B cell (primary cell): Measurements from ENCODE around the gene FEM1B. TPM values are rescaled to one million over a fixed set of nuclear protein-coding genes. Genes with fewer than 3 reads are reported as not detected.

Source experiments
- ATAC-seq: fragments of 200-7000 bp; cut with Tn5 transposase; one replicate; pipeline ENCODE4 v1.10.0; 2021; ENCODE audit warnings: low read depth, mild to moderate bottlenecking, moderate number of reproducible peaks, moderate library complexity
- CTCF ChIA-PET: fragments of 350-600 bp; sonication (Branson Sonifier 250); formaldehyde crosslinking; loops from one replicate; lab custom pipeline; 2021; ENCODE audit warnings: antibody characterized with exemption, inconsistent platforms; lab: Charles Lee
- POLR2A ChIA-PET: fragments of 350-600 bp; sonication (Branson Sonifier 250); formaldehyde crosslinking; loops from one replicate; lab custom pipeline; 2021; ENCODE audit warnings: antibody characterized with exemption; lab: Charles Lee
- DNase-seq: peaks from one replicate; pipeline ENCODE4 v3.0.0; 2013
- H2AFZ ChIP-seq: 2 replicates; pipeline ENCODE4 v1.6.1; 2012; ENCODE audit warnings: mild to moderate bottlenecking, low read depth, low read length; ENCODE audit not compliant: insufficient read depth, poor library complexity, severe bottlenecking
- H3K27ac ChIP-seq, 2 donors: 1 replicate in 1 of 2; 2 replicates in 1 of 2; pipeline ENCODE4 v1.5.1; 2012 to 2013; ENCODE audit warnings: low read length in 2 of 2, mild to moderate bottlenecking in 2 of 2, moderate library complexity in 1 of 2
- H3K27me3 ChIP-seq, 4 experiments: fragments of 200-600 bp in 1 of 4; sonication (generic) in 1 of 4; replicated peaks in 1 of 4; 1 replicate in 2 of 4; 2 replicates in 2 of 4; pipeline versions ENCODE4 v1.6.1 to v1.7.0; 2013 to 2016; ENCODE audit warnings: low read length in 3 of 4, mild to moderate bottlenecking in 2 of 4, mixed read lengths in 1 of 4, moderate library complexity in 1 of 4; ENCODE audit not compliant: insufficient read depth in 4 of 4, control insufficient read depth in 3 of 4; ENCODE audit errors: control extremely low read depth in 1 of 4
- H3K36me3 ChIP-seq, 2 experiments: replicated peaks in 1 of 2; 1 replicate in 1 of 2; 2 replicates in 1 of 2; pipeline versions ENCODE4 v1.6.1 to v1.7.1; 2013; ENCODE audit warnings: low read length in 1 of 2; ENCODE audit not compliant: insufficient read depth in 2 of 2, control insufficient read depth in 1 of 2; ENCODE audit errors: control extremely low read depth in 1 of 2, extremely low read depth in 1 of 2
- H3K4me1 ChIP-seq, 2 donors: fragments of 200-600 bp in 1 of 2; sonication (generic) in 1 of 2; 1 replicate in 1 of 2; 2 replicates in 1 of 2; pipeline versions ENCODE4 v1.5.1 to v1.6.1; 2013 to 2017; ENCODE audit warnings: low read length in 2 of 2; ENCODE audit not compliant: control insufficient read depth in 2 of 2, insufficient read depth in 2 of 2
- H3K4me2 ChIP-seq: replicated peaks from 2 replicates; pipeline ENCODE3; 2012; ENCODE audit warnings: mild to moderate bottlenecking, low read depth, low read length; ENCODE audit not compliant: poor library complexity, severe bottlenecking
- H3K4me3 ChIP-seq, 5 experiments: fragments of 200-600 bp in 1 of 5; sonication (generic) in 1 of 5; 1 replicate in 3 of 5; 2 replicates in 2 of 5; pipeline versions ENCODE4 v1.5.1 to v1.7.0; 2011 to 2016; ENCODE audit warnings: low read length in 4 of 5, mild to moderate bottlenecking in 4 of 5, low read depth in 2 of 5, control low read depth in 1 of 5, moderate library complexity in 1 of 5; ENCODE audit not compliant: insufficient read depth in 1 of 5; ENCODE audit errors: control extremely low read depth in 1 of 5, extremely low read depth in 1 of 5
- H3K79me2 ChIP-seq: fragments of 200-600 bp; sonication (generic); one replicate; pipeline ENCODE4 v1.6.0; 2016; ENCODE audit warnings: low read length; ENCODE audit not compliant: control insufficient read depth, insufficient read depth
- H3K9ac ChIP-seq: fragments of 200-600 bp; sonication (generic); 2 replicates; pipeline ENCODE4 v1.6.1; 2017; ENCODE audit warnings: mild to moderate bottlenecking, low read length, moderate library complexity
- H3K9me3 ChIP-seq, 3 donors: one replicate each; pipeline versions ENCODE4 v1.6.1 to v1.7.1; 2013; ENCODE audit warnings: low read length in 2 of 3; ENCODE audit not compliant: control insufficient read depth in 2 of 3, insufficient read depth in 1 of 3; ENCODE audit errors: control extremely low read depth in 1 of 3
- H4K20me1 ChIP-seq: 2 replicates; pipeline ENCODE4 v1.6.0; 2012; ENCODE audit warnings: mild to moderate bottlenecking, low read length; ENCODE audit not compliant: insufficient read depth, control insufficient read depth, poor library complexity, severe bottlenecking
- H3K27ac Mint-ChIP-seq: one replicate; pipeline ENCODE4 v1.8.0; 2021; ENCODE audit warnings: mixed read lengths
- H3K27me3 Mint-ChIP-seq: one replicate; pipeline ENCODE4 v1.8.0; 2021; ENCODE audit warnings: mixed read lengths
- H3K4me1 Mint-ChIP-seq: one replicate; pipeline ENCODE4 v1.8.0; 2021; ENCODE audit warnings: mixed read lengths
- H3K4me3 Mint-ChIP-seq: one replicate; pipeline ENCODE4 v1.8.0; 2021; ENCODE audit warnings: mixed read lengths
- H3K9me3 Mint-ChIP-seq: one replicate; pipeline ENCODE4 v1.8.0; 2022; ENCODE audit warnings: mixed read lengths; ENCODE audit not compliant: insufficient read depth
- EZH2 ChIP-seq: IDR thresholded peaks from 2 replicates; pipeline ENCODE4 v1.6.1; 2012; ENCODE audit warnings: borderline replicate concordance, low read depth, mild to moderate bottlenecking, moderate library complexity, low read length; ENCODE audit not compliant: insufficient read depth, poor library complexity, severe bottlenecking
- WGBS: methylation state at CpG from one replicate; pipeline ENCODE4 v1.1.5; 2013; ENCODE audit warnings: missing lambda C conversion rate; ENCODE audit not compliant: insufficient coverage; 5-methylcytosine and 5-hydroxymethylcytosine counted together
- intact Hi-C: fragments of 100-400 bp; cut with micrococcal nuclease; formaldehyde crosslinking; loops from one replicate; pipeline ENCODE4 v1.10.0; 2022
- polyA plus RNA-seq: library from polyadenylated mRNA; depleted of rRNA; stranded (reverse); fragments of >200 nt; gene quantifications from 2 replicates; pipeline ENCODE4 v1.2.3, GENCODE V29; 2012
- total RNA-seq, 2 donors: library from RNA; stranded (reverse); fragments of 120-200 nt in 1 of 2; gene quantifications; 1 replicate in 1 of 2; 2 replicates in 1 of 2; pipeline versions ENCODE4 v1.2.3 to v1.2.4, GENCODE V29; 2013 to 2022
- TF ChIP-seq, protein P1 (sequence below): fragments of 200-600 bp; IDR thresholded peaks from one replicate; pipeline ENCODE4 v1.8.0; 2022; ENCODE audit warnings: antibody characterized with exemption, mild to moderate bottlenecking

FEM1B gene
- total and polyA plus RNA-seq, 2 donors (not counting 1 experiment from before 2014, with no cell fraction given) = 13.8 to 52.4 TPM

DNA sequence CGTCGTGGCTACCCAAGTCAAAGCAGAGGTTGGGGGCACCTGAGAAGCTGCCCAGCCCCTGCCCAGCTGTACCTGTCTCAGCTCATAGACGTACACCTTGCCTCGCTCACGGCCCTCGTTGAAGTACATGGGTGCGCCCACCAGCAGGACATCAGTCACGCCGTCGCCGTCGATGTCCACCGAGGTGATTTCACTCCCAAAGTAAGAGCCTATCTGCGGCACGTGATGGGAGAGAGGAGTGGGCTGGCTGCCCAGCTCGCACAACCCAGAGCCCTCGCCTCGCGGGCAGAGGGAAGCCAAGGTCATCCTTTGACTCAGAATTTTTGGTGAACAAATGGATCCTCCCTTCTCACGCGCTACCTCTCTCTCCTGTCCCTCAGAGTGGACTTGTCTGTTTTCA is 54.7 kb downstream of the FEM1B start:
- Mint-ChIP-seq H3K27me3 (peaks cover 23% of the 10 kb centered on the region), H3K27ac (no peak overlapping the region), H3K4me1 (no peaks in the 10 kb centered on the region), H3K4me3 (no peak overlapping the region), H3K9me3 (no peaks in the 10 kb centered on the region)
- ChIA-PET POLR2A (no interaction called here), CTCF (no interaction called here)
- Histone ChIP-seq H3K27ac (no peak overlapping the region), H3K4me2 (no peak overlapping the region), H3K9me3 (no peaks in the 10 kb centered on the region), H4K20me1 (no peaks in the 10 kb centered on the region), H3K27me3 (peaks cover 0 to 6% (median 0%) of the 10 kb centered on the region in 4 experiments), H3K36me3 (no peaks in the 10 kb centered on the region), H3K9ac (no peak overlapping the region), H2AFZ (no peak overlapping the region), H3K79me2 (no peaks in the 10 kb centered on the region), H3K4me3 (no peak overlapping the region), H3K4me1 (no peaks in the 10 kb centered on the region)
- intact Hi-C loops = no loop called here
- 95% methylated on average over 19 of the region's 21 CpGs for WGBS
- no peak for TF ChIP-seq EZH2
- TF ChIP-seq, protein P1, sequence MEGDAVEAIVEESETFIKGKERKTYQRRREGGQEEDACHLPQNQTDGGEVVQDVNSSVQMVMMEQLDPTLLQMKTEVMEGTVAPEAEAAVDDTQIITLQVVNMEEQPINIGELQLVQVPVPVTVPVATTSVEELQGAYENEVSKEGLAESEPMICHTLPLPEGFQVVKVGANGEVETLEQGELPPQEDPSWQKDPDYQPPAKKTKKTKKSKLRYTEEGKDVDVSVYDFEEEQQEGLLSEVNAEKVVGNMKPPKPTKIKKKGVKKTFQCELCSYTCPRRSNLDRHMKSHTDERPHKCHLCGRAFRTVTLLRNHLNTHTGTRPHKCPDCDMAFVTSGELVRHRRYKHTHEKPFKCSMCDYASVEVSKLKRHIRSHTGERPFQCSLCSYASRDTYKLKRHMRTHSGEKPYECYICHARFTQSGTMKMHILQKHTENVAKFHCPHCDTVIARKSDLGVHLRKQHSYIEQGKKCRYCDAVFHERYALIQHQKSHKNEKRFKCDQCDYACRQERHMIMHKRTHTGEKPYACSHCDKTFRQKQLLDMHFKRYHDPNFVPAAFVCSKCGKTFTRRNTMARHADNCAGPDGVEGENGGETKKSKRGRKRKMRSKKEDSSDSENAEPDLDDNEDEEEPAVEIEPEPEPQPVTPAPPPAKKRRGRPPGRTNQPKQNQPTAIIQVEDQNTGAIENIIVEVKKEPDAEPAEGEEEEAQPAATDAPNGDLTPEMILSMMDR = no peak
- DNase-seq = no peak
- ATAC-seq = no peak

DNA sequence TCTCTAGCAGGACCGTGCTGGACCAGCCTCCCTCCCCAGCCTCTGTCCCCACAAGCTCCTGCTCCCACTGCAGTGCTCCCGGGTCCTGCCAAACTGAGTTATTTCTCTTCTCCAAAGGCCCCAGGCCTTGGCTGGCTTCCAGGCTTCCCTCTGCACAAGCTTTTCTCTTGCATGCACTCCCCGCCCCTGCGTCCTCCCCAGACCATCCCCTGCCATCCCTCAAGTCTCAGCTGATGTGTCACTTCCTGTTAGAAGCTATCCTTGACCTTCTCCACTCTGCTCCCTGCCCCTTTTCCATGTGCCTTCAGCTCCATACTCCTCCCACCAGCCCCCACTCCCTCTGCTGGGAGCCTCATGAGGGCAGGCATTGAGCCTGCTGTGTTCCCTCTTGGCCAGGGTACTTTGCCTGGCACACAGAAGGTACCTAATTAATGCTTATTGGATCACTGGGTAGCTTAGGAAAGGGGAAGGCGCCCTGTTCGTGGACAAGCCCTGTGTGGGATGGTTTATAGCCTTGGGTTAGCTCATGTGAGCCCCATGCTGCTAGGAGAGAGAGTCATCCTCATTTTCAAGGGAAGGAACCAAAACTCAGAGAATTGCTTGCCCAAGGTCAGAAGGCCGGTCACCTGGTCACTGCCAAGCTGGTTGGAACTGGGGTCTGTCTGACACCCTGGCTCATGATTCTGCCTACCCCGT is 56.4 kb downstream of the FEM1B start:
- H3K79me2 ChIP-seq = no peaks in the 10 kb centered on the region
- H4K20me1 ChIP-seq = no peaks in the 10 kb centered on the region
- DNase-seq (no peak), ATAC-seq (no peak)
- H3K4me1 Mint-ChIP-seq = no peaks in the 10 kb centered on the region
- H3K9me3 ChIP-seq = no peaks in the 10 kb centered on the region
- intact Hi-C loops = no loop called here
- H3K4me1 ChIP-seq = no peaks in the 10 kb centered on the region
- H3K4me2 ChIP-seq = no peak overlapping the region
- TF ChIP-seq, protein P1 = no peak
- TF ChIP-seq EZH2 = no peak
- no peak overlapping the region for H3K4me3 Mint-ChIP-seq
- no peaks in the 10 kb centered on the region for H3K9me3 Mint-ChIP-seq
- ChIA-PET CTCF (no interaction called here), POLR2A (no interaction called here)
- H2AFZ ChIP-seq = no peak overlapping the region
- H3K27me3 Mint-ChIP-seq = peaks cover 17% of the 10 kb centered on the region
- 59% methylated on average over 7 of the region's 8 CpGs for WGBS
- no peak overlapping the region for H3K9ac ChIP-seq
- no peak overlapping the region for H3K27ac Mint-ChIP-seq
- no peaks in the 10 kb centered on the region for H3K36me3 ChIP-seq
- peaks cover 0 to 5% (median 0%) of the 10 kb centered on the region in 4 experiments for H3K27me3 ChIP-seq
- H3K4me3 ChIP-seq = no peak overlapping the region
- no peak overlapping the region for H3K27ac ChIP-seq
